TTC549 (cell line): Measurements from ENCODE around the gene HLTF.

ENCODE experiments used
- FAIRE-seq: peaks from 2 replicates; lab custom pipeline; 2012; peaks lifted over from hg19 to GRCh38; lab: Jason Lieb, UNC

The HLTF gene

GRCh38 chr3:149089395-149089794 lies 3.1 kb upstream of the HLTF start:
- no peak for FAIRE-seq

DNA sequence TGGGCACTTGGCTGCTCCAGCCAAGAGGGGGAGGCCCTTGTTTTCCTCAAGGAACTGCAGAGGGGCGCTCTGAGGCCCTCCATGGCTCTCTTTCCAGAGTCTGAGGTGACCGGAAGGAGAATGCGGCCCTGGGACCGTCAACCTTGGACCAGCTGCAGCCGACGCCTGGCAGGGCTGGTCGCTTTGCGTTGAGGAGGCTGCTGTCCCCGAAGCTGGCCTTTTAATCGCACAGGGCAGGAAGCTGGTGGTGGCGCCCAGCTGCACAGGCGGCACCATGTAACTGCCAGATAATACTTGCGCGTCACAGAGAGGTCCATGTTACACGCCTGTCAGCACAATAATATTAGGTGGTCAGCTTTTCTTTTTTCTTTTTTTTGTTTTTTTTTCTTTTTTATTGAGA lies 875 bp upstream of the HLTF start:
- FAIRE-seq: no peak

- FAIRE-seq: no peak
Observed at GRCh38 chr3:149085828-149086231, 503 bp downstream of the HLTF start.

- no peak for FAIRE-seq
Observed at GRCh38 chr3:149081772-149082171, 4.6 kb downstream of the HLTF start.

- no peak for FAIRE-seq
Observed at GRCh38 chr3:149080699-149081091, 5.6 kb downstream of the HLTF start.

- FAIRE-seq: no peak
Observed at GRCh38 chr3:149080011-149080698, 6.2 kb downstream of the HLTF start.

DNA sequence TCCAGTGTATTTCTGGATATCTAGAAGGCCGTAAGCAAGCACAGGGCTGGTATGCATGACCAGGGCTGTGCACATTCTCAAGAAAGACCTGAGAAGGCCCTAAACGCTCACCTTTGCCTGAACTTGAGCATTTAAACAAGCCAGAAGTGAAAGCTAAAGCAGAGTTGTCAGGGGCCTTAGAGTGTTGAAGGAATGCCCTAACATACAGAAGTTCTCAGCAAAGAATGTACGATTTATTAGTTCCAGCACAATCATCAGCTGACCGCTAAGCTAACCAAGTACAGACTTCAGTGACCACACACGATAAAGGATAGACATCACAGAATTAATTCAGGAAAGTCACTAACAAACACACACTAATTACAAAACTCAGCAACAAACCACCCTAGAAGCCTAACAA lies 8.7 kb downstream of the HLTF start:
- no peak for FAIRE-seq

GRCh38 chr3:149067883-149068282 lies 18.4 kb downstream of the HLTF start:
- FAIRE-seq: no peak

- no peak for FAIRE-seq
Observed at GRCh38 chr3:149061776-149062175, 24.6 kb downstream of the HLTF start.

DNA sequence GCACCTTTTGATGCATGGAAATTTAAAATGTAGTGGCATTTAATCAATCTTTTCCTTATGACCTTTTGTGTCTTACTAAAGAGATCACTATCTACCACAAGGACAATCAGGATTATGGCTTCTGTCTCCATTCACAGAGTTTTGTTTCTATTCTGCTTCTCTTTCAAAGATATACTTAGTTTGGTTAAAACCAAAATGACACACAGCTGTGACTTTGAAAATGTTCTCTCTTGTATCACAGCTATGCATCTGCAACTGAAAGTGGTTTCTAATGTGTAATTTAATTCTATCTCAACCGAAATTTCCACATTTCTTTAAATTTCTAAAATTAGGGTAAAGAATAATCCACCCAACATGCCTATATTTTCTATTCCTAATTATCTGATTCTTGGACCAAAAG lies 27.7 kb downstream of the HLTF start:
- no peak for FAIRE-seq

DNA sequence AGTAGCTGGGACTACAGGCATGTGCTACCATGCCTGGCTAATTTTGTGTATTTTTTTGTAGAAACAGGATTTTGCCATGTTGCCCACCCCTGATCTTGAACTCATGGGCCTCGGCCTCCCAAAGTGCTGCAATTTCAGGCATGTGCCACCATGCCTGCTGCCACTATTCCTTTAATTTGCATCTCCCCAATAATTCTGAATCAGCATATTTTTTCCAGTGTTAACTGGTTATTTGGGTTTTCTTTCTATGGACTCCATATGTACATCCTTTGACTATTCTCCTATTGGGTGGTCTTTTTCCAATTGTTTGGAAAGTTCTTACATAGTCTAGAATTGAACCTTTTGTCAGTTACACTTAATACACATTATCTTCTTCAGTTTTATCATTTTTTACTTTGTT lies 28.1 kb downstream of the HLTF start:
- FAIRE-seq: no peak

GRCh38 chr3:149055575-149055974 lies 30.8 kb downstream of the HLTF start:
- no peak for FAIRE-seq

DNA sequence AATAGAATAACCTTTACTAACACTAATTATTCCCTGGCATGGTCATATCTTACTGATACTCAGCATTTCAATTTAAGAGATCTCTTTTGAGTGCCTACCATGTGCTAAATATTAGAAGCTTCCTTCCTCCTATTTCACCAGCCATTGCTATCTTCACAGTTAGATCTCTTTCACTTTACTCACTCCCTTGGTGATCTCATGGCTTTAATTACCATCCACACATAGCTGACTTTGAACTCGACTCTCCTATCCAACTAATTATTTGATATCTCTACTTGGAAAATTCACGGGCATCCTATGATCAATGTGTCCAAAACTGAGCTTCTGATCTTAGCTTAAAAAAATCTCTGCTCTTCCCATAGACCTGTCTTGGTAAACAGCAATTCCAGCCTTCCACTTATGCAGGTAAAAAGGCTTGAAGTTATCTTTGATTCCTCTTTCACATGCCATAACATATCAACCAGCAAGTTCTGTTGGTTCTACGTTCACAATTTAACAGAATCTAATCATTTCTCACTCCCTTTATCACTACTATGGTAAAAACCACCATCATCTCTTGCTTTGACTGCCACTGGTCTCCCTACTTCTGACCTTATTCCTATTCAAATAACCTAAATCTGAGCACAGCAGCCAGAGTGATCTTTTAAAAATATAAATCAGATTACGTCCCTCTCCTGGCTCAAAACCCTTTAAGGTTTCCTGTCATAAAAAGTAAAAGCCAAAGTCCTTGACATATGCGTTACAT lies 41.8 kb downstream of the HLTF start:
- FAIRE-seq: no peak

DNA sequence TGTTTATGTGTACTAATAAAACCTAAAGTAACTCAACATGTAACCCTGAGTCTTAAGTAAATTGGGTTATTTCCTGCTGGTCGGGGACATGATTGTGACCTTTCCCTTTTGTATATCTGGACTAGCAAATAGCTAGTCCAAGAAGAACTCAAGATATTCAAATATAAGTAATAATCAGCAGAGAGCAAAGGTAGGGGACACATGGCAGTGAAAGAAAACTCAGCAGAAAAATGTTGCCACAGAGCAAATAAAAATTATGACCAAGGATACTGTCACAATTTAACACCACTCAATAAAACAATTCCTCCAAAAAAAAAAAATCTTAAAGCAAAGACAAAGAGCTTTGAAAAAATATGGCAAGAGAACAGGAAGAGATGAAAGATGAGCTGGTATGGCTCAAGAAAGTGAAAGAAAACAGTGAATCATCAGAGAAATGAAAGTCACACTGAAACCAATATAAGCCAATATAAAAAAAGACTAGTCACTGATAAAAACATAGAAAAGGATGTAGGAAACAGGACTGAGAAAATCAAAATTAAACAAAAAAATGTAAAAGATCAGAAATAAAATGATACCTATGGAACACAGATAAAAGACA lies 43.4 kb downstream of the HLTF start:
- FAIRE-seq: no peak

- no peak for FAIRE-seq
Observed at GRCh38 chr3:149038322-149038721, 48.0 kb downstream of the HLTF start.

DNA sequence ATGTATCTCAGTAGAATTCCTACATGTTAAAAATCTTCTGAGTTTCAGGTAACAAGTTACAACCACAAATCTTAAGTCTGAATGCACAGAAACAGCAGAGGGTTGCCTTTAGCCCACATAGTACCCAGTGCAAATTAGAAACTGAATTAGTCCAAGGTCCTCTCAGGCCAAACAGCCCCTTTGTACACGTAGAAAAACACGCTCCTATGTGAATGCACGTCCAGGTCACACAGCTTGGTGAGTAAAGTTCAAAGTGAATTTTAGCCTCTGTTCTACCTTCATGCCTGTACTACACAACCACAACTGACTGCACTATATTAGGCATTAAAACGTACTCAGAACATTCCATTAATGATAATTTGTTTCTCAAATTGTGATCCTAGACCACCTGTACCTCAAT lies 48.6 kb downstream of the HLTF start:
- no peak for FAIRE-seq

DNA sequence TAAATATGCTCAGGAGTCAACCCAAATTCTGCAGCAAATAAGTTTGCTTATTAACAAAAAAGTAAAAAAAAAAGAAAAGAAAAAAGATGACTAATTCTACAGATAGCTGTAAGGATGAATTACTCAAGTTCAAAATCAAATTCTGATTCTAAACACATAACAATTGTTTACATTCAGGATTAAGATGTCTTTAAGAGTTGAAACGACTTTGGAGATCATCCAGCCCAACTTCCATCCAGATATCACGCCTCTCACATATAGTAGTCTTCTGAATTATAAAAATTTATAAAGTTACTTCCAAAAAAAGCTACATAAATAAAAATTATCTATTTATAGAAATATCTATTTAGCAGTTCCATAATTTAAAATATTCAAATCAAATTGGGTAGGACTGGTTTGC lies 55.2 kb downstream of the HLTF start:
- FAIRE-seq: no peak

DNA sequence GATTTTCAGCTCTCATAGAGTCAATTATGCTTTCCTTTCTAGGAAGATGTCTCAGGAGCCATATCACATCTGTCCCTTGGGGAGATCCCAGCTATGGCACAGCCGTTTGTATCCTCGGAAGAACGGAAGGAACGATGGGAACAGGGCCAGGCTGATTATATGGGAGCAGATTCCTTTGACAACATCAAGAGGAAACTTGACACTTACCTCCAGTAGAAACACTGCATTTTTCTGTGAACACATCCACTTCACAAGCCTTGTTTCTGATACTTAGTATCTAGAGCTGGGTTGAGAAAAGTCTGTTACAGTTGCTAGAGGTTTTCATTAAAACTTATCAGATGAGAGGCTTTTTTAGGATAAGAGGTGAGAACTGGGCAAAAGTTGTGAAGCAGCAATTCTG lies 59.6 kb downstream of the HLTF start:
- no peak for FAIRE-seq

DNA sequence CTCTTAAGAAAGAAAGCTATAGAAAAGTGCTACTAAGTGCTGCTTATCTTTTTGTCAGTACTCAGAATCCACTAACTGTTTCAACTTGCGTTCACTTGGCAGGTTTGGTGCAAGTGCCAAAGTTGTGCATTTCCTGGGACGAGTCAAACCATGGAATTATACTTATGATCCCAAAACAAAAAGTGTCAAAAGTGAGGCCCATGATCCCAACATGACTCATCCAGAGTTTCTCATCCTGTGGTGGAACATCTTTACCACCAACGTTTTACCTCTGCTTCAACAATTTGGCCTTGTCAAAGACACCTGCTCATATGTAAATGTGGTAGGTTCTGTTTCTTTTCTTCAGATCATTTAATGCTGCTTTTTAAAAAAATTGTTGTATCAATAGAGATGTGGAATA lies 62.4 kb downstream of the HLTF start:
- FAIRE-seq: no peak

DNA sequence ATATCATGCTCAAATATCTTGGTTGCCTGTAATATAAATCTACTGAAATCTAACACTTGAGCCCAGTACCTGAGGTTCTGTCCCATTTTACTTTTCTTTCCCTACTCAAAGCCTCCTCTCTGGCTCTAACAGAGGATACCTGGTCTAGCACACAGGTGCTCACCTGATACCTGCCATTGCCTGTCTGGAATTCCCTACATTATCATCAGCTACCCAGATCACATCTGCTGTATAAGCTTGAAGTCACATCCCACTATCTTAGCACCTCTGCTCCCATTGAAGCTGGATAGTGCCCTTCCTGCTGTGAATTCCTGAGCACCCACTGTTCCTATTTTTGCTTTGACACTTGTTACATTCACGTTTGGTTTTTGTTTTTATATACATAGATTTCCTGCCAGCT lies 64.5 kb downstream of the HLTF start:
- no peak for FAIRE-seq

GRCh38 chr3:149020839-149021252 lies 65.5 kb downstream of the HLTF start:
- FAIRE-seq: no peak

DNA sequence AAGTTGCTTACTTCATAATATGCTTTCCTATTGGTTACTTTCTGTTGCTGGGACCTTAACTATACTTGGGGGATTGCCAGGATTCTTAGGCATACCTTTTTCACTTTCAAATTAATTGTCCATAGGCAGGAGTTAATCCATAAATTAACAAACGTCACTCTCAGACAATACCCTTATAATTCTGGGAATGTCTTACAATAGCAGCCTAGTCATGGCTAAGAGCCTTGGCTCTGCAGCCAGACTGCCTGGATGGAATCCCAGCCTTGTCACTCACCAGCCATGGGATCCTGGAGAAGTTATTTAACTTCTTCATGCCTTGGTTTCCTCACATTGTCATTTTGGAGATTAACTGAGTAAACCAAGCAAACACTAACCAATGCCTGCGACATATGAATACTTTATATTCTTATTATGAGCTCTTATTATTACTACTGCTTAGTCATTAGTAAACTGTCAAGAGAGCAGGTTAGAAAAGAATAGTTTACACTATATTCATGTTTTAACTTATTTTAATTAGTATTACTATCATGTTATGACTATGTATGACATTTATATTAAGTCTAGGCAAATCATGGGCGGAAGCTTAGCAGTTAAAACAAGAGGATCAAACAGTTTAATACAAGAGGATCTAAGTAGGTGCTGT lies 66.0 kb downstream of the HLTF start:
- no peak for FAIRE-seq

GRCh38 chr3:149019580-149019979 lies 66.8 kb downstream of the HLTF start:
- FAIRE-seq: no peak
